A673 (cell line): Measurements from ENCODE around the gene TBX1.

Experiments used
- EZH2 ChIP-seq: fragments of 200-600 bp; sonication (generic); IDR thresholded peaks from 2 replicates; pipeline ENCODE4 v1.6.1; 2017; ENCODE audit warnings: borderline replicate concordance, low read depth, mild to moderate bottlenecking, mixed read lengths, antibody characterized with exemption, low read length; ENCODE audit not compliant: poor library complexity, severe bottlenecking
- TF ChIP-seq, protein P1 (sequence below): fragments of 300-800, 200-600 bp; sonication (generic); conservative IDR thresholded peaks from 2 replicates; pipeline ENCODE4 v1.5.1; 2017; ENCODE audit warnings: low read depth, mild to moderate bottlenecking, antibody characterized with exemption, low read length, moderate library complexity, mixed read lengths

GRCh38 chr22:19758896-19759426 is 1.6 kb upstream of the TBX1 start:
- TF ChIP-seq EZH2: no peak
- TF ChIP-seq, protein P1, sequence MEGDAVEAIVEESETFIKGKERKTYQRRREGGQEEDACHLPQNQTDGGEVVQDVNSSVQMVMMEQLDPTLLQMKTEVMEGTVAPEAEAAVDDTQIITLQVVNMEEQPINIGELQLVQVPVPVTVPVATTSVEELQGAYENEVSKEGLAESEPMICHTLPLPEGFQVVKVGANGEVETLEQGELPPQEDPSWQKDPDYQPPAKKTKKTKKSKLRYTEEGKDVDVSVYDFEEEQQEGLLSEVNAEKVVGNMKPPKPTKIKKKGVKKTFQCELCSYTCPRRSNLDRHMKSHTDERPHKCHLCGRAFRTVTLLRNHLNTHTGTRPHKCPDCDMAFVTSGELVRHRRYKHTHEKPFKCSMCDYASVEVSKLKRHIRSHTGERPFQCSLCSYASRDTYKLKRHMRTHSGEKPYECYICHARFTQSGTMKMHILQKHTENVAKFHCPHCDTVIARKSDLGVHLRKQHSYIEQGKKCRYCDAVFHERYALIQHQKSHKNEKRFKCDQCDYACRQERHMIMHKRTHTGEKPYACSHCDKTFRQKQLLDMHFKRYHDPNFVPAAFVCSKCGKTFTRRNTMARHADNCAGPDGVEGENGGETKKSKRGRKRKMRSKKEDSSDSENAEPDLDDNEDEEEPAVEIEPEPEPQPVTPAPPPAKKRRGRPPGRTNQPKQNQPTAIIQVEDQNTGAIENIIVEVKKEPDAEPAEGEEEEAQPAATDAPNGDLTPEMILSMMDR: no peak
